IPS-20b (cell line): Measurements from ENCODE around the gene SH3RF3.

Experiments used
- H3K27ac ChIP-seq: one replicate; pipeline ENCODE4 v1.5.1; 2013; ENCODE audit warnings: low read length
- H3K27me3 ChIP-seq: 2 replicates; pipeline ENCODE4 v1.6.1; 2013; ENCODE audit warnings: mild to moderate bottlenecking, low read length, inconsistent platforms; ENCODE audit not compliant: insufficient read depth
- H3K36me3 ChIP-seq: 2 replicates; pipeline ENCODE4 v1.6.1; 2013; ENCODE audit warnings: low read depth, mild to moderate bottlenecking, inconsistent platforms, low read length, moderate library complexity; ENCODE audit not compliant: insufficient read depth
- H3K4me1 ChIP-seq: 2 replicates; pipeline ENCODE4 v1.6.1; 2013; ENCODE audit warnings: mild to moderate bottlenecking, control low read depth, inconsistent platforms, low read length, moderate library complexity; ENCODE audit not compliant: insufficient read depth
- H3K4me3 ChIP-seq: 2 replicates; pipeline ENCODE4 v1.5.1; 2013; ENCODE audit warnings: mild to moderate bottlenecking, low read length, inconsistent platforms
- H3K9ac ChIP-seq: 2 replicates; pipeline ENCODE4 v1.6.1; 2013; ENCODE audit warnings: low read depth, mild to moderate bottlenecking, inconsistent platforms, low read length, moderate library complexity
- H3K9me3 ChIP-seq: 2 replicates; pipeline ENCODE4 v1.6.1; 2013; ENCODE audit warnings: mild to moderate bottlenecking, low read depth, low read length, inconsistent platforms; ENCODE audit not compliant: insufficient read depth

Gene SH3RF3

GRCh38 chr2:109434351-109434750 lies 305.3 kb downstream of the SH3RF3 start:
- H3K27me3 ChIP-seq = no peaks in the 10 kb centered on the region
- H3K36me3 ChIP-seq = no peaks in the 10 kb centered on the region
- no peaks in the 10 kb centered on the region for H3K4me1 ChIP-seq
- H3K27ac ChIP-seq = no peak overlapping the region
- H3K9me3 ChIP-seq = no peaks in the 10 kb centered on the region
- H3K9ac ChIP-seq = no peak overlapping the region
- no peak overlapping the region for H3K4me3 ChIP-seq

- Histone ChIP-seq H3K9ac (no peak overlapping the region), H3K27me3 (no peaks in the 10 kb centered on the region), H3K27ac (no peak overlapping the region), H3K4me3 (no peak overlapping the region), H3K4me1 (no peaks in the 10 kb centered on the region), H3K36me3 (no peaks in the 10 kb centered on the region), H3K9me3 (no peaks in the 10 kb centered on the region)
Measured at GRCh38 chr2:109435066-109435690, 306.2 kb downstream of the SH3RF3 start.

- no peaks in the 10 kb centered on the region for H3K27me3 ChIP-seq
- H3K9me3 ChIP-seq = no peaks in the 10 kb centered on the region
- H3K27ac ChIP-seq = no peak overlapping the region
- no peak overlapping the region for H3K4me3 ChIP-seq
- no peaks in the 10 kb centered on the region for H3K4me1 ChIP-seq
- no peak overlapping the region for H3K9ac ChIP-seq
- no peaks in the 10 kb centered on the region for H3K36me3 ChIP-seq
Measured at GRCh38 chr2:109435901-109436598, 307.0 kb downstream of the SH3RF3 start.

- Histone ChIP-seq H3K9me3 (no peaks in the 10 kb centered on the region), H3K27me3 (no peaks in the 10 kb centered on the region), H3K27ac (no peak overlapping the region), H3K4me3 (no peak overlapping the region), H3K4me1 (no peaks in the 10 kb centered on the region), H3K9ac (no peak overlapping the region), H3K36me3 (no peaks in the 10 kb centered on the region)
Measured at GRCh38 chr2:109436610-109437225, 307.7 kb downstream of the SH3RF3 start.

GRCh38 chr2:109437325-109438090 lies 308.5 kb downstream of the SH3RF3 start:
- Histone ChIP-seq H3K9me3 (peaks cover under 1% of the 10 kb centered on the region), H3K9ac (no peak overlapping the region)

GRCh38 chr2:109438146-109438545 lies 309.1 kb downstream of the SH3RF3 start:
- no peak overlapping the region for H3K27ac ChIP-seq

More at GRCh38 chr2:109437325-109438090, 308.5 kb downstream of the SH3RF3 start:
- Histone ChIP-seq H3K36me3 (no peaks in the 10 kb centered on the region), H3K4me1 (no peaks in the 10 kb centered on the region), H3K4me3 (no peak overlapping the region), H3K27ac (no peak overlapping the region), H3K27me3 (no peaks in the 10 kb centered on the region)

GRCh38 chr2:109438773-109439389 lies 309.9 kb downstream of the SH3RF3 start:
- no peaks in the 10 kb centered on the region for H3K4me1 ChIP-seq
- H3K9me3 ChIP-seq = peaks cover 8% of the 10 kb centered on the region
- H3K4me3 ChIP-seq = no peak overlapping the region
- no peaks in the 10 kb centered on the region for H3K36me3 ChIP-seq
- H3K9ac ChIP-seq = no peak overlapping the region
- H3K27ac ChIP-seq = no peak overlapping the region
- no peaks in the 10 kb centered on the region for H3K27me3 ChIP-seq

More at GRCh38 chr2:109438146-109438545, 309.1 kb downstream of the SH3RF3 start:
- Histone ChIP-seq H3K4me1 (no peaks in the 10 kb centered on the region), H3K36me3 (no peaks in the 10 kb centered on the region), H3K27me3 (no peaks in the 10 kb centered on the region), H3K9ac (no peak overlapping the region), H3K9me3 (peaks cover 6% of the 10 kb centered on the region), H3K4me3 (no peak overlapping the region)

- peaks cover 12% of the 10 kb centered on the region for H3K9me3 ChIP-seq
- no peak overlapping the region for H3K9ac ChIP-seq
- no peak overlapping the region for H3K27ac ChIP-seq
- no peak overlapping the region for H3K4me3 ChIP-seq
- H3K27me3 ChIP-seq = no peaks in the 10 kb centered on the region
- no peaks in the 10 kb centered on the region for H3K4me1 ChIP-seq
- H3K36me3 ChIP-seq = no peaks in the 10 kb centered on the region
Measured at GRCh38 chr2:109439390-109439786, 310.4 kb downstream of the SH3RF3 start.

- Histone ChIP-seq H3K9me3 (peaks cover 18% of the 10 kb centered on the region), H3K4me1 (no peaks in the 10 kb centered on the region), H3K9ac (no peak overlapping the region), H3K27me3 (no peaks in the 10 kb centered on the region), H3K27ac (no peak overlapping the region), H3K36me3 (no peaks in the 10 kb centered on the region), H3K4me3 (no peak overlapping the region)
Measured at GRCh38 chr2:109439986-109440385, 311.0 kb downstream of the SH3RF3 start.

- peaks cover 20% of the 10 kb centered on the region for H3K9me3 ChIP-seq
- H3K27me3 ChIP-seq = no peaks in the 10 kb centered on the region
- no peak overlapping the region for H3K27ac ChIP-seq
- no peak overlapping the region for H3K9ac ChIP-seq
- no peaks in the 10 kb centered on the region for H3K4me1 ChIP-seq
- H3K36me3 ChIP-seq = no peaks in the 10 kb centered on the region
- H3K4me3 ChIP-seq = no peak overlapping the region
Measured at GRCh38 chr2:109440499-109441156, 311.6 kb downstream of the SH3RF3 start.
